HG02943 (cell line): ENCODE data around the gene SLC23A1.
"Not testable (repeated sequence)": the region's sequence is repeated elsewhere in the genome, so short reads cannot be mapped to it uniquely, and the experiment has no call there.

Source experiments
- ATAC-seq: cut with Tn5 transposase; IDR thresholded peaks from one replicate; pipeline ENCODE4 v1.9.1; 2021; ENCODE audit warnings: mild to moderate bottlenecking, low read depth, moderate library complexity; ENCODE audit not compliant: unreplicated experiment

Gene SLC23A1

DNA sequence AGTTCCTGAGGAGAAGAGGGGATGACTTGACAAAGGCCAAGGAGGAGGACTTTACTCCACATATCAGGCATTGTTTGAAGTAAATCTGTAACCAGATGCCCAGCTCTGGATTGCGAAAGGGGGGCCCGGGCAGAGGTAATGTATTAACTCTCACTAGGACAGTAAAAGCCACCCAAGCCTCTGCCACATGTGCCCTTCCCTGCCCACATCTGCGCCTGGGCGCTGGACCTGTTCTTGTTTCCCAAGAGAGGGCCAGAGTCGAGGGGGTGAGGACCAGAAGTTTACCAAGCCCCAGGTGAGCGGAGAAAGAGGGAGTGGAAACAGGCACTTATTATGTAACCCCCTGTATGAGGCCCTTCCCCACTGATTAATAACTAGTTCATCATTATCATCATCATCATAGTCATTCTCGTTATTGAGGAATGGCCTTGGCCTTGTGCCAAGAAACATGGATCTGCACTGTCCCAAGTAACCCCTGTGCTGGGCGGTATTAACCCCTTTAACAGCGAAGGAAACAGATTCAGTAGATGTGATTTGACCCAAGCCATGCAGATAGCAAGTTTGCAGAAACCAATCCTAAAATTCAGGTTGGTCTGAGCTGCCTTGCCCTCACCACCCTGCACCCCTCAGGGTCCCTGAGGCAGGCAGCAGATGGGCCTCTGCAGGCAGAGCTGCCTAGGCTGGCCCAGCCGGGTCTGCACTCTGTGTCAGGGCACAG, at the start of gene SLC23A1:
Gene SLC23A1 (minus strand): TSS at position 23 of the 718 bp plus-strand sequence. CDS start 44 bp downstream, outside the sequence.
- no peak for ATAC-seq

DNA sequence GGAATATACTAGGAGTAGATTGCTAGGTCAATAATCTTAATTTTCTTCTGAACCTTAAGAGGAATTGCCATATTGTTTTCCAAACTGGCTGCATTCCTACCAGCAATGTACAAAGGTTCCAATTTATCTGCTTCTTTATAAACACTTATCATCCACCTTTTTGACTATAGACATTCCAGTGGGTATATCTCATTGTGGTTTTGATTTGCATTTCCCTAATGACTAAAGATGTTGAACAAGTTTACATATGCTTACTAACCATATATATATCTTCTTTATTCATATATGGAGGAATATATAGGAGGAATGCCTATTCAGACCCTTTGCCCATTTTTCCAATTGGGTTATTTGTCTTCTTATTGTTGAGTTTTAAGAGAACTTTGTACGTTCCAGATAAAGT, 48.6 kb upstream of the SLC23A1 start:
- ATAC-seq: no peak

DNA sequence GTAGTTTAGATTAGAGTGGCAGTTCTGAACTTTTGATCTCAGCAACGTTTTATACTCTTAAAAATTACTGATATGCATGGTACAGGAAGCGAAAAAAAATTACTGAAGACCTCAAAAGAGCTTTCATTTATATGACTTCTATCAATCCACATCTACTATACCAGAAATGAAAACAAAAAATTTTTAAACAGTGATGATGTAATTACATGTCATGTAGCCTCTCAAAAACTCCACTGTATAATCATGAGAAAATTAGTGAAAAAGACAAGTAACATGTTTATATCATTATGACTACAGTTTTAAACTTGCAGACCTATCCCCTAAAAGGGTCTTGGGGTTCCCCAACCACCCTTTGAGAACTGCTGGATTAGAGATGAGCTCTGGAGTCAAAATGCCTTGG, 46.9 kb upstream of the SLC23A1 start:
- no peak for ATAC-seq

DNA sequence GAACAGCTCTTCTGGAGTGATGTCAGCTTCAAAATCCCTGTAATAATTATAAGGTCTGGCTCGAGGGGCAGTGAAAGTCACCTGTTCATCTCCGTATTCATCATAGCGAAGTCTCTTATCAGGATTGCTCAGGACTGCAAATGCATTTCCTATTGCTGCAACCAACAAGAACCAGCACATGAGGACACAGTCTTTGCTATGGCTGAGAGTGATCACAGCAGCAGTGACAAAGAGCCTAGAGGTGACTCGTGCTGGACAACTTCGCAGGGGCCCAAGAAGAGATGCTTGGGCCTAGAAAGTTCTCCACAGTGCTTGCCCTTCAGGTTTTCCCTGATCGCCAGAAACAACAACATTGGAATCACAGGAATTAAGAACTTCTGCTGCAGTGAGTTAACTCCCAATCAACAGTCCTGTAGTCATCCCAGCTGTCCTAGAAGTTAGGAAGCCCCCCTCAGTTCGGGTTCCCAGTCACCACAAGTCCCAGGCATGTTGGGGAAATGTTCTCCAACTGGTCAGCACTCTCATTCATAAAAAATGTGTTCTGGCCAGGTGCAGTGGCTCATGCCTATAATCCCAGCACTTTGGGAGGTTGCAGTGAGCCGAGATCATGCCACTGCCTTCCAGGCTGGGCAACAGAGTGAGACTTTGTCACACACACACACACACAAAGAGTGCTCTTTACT, 43.2 kb upstream of the SLC23A1 start:
- ATAC-seq: no peak

DNA sequence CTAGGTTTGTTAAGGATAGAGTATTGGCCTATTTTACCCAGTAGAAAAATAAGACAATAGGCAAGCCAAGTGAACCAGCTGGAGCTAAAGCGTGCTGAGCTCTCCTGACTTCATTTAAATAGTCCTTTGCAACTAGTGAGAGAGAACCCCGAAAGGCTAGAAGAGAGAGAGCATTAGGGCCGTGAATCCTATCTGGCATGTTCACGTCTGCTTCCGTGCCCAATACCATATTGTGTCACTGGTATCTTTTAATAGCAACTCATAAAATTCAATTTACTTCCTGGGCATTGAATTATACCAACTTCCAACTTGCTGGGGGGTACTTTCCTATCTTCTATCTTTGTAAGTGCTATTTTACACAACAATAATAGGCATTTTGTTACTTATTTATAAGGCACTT, 42.4 kb upstream of the SLC23A1 start:
- ATAC-seq: no peak

DNA sequence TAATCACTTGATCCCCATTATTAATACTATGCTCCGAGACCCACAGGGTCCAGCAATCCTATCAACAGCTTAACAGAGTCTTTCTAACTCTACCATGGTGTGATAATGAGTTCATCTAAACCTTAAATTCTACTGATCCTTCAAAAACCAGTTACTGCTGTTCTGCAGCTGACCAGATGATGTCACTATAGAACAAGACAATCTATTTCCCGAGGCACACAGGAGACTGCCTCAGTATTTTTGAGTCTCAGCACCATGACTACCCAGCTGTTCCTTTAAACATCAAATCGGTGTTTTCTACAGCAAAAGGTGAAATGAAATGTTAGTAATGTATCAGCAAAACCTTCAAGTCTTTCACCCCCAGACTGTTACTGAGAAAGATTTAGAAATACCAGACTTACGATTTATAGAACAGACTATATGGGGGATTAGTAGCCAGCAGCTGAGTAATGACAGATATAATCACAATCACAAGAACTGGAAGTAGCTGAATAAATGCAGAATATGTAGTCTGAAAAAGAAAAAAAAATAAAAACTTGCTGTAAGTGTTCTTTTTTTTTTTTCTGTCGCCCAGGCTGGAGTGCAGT, 39.3 kb upstream of the SLC23A1 start:
- no peak for ATAC-seq

DNA sequence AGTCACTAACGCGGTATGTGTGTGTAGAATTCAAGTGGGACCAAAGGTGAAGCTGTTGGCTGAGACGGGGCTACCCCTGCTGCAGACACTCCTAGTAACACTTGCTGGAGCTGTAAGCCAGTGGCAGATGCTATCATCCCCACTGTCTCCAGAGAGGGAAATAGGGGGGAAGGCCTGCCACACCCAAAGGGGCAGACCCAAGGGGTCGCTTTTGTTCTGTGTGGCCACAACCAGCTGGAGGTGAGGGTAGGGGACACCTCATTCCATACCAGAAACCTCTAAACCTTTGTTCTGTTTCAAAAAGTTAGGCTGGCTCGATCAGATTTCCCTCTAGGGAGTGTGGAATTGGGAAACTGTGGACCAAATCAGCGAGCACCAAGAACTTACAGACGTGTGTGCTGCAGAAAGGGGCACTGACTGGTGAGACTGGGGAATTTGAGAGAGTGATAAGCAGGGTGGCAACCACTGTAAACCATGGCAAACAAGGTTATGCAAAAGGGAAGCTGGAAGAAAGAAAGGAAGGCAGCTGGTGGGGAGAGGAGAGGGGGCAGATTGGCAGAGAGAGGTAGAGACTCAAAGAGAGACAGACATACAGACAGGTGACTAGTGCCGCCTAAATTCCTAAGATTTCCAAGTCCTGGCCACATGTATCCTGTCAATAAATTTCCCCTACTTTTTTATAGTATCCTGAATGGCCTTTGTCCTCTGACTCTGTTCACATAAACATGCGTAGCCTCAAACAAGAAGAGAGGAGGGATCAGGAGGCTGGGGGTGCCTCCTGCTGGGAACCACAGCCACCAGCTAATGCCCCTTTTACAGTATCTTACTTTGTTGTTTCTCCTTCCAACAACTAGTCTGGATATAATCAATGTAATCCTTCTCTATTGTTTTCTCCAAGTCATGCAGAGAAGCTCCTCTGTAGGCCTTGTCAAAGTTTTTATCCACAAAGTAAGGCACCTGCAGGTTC, 36.4 kb upstream of the SLC23A1 start:
- ATAC-seq: no peak

DNA sequence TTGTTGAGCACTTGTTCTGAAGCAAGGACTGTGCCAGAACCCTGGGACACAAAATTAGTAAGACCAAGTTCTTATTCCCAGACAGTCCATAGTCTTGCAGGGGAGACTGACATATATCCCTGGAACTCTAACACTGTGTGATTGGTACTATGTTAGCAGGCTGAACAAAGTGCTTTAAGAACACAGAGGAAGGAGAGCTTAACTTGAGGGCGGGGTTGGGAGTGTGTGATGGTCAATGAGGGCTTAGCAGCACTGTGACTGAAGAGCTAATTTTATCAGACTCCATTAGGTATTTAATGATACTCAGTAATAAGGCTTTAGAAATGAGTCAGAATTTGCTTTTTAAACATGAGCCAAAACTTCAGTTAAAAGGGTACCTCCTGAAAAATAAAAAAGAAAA, 35.7 kb upstream of the SLC23A1 start:
- ATAC-seq: no peak

DNA sequence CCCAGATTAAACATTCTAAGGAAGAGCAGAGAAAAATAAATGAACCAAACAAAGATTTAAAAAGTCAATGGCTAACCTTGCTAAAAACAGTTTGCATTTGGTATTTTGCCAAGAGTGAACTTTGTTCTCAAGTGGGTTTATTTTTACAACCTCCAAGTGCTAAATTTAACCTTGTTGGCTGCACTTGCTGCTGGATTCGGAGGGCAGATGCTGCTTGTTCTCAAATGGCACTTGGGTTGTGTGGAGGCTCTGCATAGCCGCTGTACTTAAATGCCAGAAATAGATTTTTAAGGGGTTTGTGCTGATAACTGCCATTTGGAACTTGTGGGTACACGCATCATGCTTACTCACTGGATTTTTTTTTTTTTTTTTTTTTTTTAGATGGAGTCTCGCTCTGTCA, 34.1 kb upstream of the SLC23A1 start:
- ATAC-seq: no peak

DNA sequence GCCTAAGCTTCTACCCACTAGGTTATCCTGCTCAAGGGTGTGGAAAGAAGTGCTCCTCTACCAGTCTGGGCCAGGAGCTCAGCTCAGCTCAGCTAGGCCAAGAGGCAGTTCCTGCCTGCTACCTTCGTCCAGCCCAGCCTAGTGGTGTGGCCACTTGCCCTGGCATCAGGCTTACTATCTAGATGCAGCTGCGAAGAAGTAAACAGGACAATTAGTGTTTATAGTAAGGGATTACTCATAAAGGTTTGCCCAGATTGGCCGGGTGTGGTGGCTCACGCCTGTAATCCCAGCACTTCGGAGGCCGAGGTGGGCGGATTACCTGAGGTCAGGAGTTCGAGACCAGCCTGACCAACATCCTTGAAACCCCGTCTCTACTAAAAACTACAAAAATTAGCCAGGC, 33.6 kb upstream of the SLC23A1 start:
- no peak for ATAC-seq

DNA sequence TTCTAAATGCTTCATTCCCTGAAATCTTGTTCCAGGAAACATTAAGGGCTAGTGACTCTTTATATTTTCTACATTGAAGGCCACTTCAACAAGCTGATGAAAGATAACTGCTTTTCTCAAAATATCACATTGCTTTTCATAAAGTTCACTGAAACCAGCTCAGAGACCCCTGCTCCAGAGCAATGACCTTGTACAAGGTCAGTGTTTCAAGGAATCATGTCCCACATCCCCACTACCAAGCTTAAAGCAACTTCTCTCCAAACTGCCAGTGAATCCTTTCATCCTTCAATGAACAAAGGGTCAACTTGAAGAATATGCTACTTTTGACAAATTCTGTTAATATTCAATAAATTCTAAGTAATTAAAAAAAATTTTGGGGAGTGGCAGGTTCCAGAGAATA, 32.8 kb upstream of the SLC23A1 start:
- ATAC-seq: no peak

DNA sequence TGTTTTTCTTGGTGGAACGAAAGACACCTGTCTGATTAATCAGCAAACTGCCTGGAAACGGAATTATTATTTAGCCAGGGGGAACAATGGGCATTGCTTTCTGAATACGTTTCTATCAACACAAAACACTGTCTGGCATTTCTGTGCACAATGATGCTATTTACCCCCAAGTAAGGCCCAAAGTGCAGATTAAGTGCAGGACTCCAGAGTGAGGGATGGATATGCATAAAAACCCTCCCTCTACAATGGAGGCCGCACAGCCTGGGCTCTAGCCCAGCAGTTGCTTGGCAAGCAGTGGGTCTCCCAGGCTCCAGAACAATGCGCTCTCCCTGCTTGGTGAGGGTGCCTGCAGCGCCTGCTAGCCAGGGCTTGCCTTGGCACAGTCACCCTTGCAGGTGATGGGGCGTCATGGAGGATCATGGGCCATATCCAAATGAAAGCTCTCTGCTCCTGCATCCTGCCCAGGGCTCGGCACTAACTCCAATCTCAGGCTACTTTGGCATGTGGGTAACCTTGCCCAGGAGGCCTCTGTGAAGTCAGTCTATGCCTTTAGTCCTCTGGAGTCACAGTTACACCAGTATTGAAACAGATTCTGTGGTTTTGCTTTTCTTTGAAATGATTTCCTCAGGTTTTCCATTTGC, 32.2 kb upstream of the SLC23A1 start:
- no peak for ATAC-seq

DNA sequence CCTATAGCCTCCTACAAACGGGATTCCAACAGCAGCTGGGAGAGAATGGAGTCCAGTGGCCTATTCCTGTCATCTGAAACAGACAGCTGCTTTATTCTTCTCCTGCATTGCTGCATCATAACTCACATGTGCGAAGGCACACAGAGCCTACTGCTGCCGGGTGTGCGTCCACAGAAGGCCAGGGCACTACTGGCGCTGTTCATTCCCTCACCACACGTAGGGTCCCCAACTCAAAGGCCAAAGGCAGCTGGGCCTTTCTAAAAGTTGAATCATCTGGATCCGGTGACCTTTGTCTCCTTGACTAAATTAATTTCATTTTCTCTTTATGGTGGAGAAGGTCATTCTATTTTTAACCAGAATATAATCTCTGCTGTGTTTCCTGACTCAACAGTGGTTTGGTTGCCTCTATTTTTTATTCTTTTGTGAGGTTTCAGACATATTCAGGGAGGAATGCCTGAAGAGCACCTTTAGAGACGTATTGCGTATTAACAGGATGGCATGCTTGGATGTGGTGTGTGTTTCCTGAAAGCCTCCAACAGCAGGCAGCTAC, 31.6 kb upstream of the SLC23A1 start:
- no peak for ATAC-seq

DNA sequence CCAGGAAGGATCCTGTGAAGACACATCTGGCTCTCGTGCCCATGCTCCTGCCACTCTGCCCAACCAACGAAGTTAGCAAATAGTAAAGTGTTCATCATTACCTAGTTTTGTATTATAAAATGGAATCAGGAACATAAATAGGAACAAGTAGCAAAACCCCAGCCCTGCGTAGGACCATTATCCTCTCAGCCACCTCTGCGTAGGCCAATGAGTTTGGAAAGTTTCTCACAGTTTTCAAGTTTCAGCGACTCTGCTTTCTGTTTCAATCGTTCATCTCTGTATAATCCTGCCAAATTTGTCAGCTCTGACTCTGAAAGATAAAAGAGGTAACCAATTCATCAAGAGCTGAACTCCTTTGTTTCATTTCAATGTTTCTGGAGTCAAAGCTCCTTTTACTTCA, 30.9 kb upstream of the SLC23A1 start:
- ATAC-seq: no peak

DNA sequence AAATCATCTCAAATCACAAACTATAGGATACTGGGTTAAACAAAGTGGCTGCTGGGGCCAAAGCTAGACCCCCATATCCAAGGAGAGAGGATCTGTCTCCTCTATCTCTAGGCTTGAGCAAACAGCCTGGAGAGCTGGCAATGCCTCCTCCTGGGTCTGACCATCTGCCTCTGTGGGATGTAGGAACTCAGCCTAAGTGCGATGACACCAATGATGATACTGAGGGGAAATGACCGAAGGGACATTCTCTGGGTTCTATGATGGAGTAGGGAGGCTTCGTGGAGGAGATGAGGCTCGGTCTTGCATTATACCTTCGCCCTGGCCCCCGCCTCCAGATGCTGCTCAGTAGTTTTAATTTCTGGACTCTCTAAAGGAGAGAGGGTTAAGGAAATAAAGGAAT, 30.1 kb upstream of the SLC23A1 start:
- no peak for ATAC-seq

DNA sequence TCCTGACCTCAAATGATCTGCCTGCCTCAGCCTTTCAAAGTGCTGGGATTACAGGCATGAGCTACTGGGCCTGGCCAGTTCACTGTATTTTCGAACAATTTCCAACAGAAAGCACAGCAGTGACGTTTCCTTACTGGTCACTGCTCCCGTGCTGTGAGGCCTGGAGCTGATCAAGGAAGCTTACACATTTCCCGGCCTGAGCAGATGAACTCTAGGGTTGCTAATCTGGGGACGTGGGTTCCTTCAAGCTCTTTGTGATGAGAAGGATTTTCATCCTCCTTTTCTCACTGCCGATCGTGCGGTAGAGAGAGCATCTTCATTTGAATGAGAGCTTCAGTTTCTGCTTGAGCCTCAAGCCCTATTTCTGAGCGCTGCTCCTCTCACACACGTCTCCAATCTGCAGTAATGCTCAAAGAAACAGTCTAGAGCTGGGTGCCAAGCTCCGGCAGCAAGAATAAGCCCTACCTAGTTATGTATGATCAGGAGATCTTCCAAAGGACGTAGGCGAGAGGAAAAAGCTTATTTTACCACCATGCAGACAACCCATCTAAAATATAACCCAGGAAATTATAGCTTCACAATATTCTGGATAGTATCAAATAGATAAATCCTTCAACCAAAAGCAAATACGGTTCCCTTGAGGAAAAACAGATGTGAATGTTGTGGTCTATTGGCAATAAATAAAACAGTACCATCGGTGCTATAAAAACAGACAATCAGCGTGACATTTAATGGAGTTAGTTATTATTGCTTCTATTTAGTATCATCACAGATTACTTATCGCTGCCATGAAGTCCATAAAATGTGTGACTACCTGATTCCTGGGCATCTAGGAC, 28.1 kb upstream of the SLC23A1 start:
- no peak for ATAC-seq

DNA sequence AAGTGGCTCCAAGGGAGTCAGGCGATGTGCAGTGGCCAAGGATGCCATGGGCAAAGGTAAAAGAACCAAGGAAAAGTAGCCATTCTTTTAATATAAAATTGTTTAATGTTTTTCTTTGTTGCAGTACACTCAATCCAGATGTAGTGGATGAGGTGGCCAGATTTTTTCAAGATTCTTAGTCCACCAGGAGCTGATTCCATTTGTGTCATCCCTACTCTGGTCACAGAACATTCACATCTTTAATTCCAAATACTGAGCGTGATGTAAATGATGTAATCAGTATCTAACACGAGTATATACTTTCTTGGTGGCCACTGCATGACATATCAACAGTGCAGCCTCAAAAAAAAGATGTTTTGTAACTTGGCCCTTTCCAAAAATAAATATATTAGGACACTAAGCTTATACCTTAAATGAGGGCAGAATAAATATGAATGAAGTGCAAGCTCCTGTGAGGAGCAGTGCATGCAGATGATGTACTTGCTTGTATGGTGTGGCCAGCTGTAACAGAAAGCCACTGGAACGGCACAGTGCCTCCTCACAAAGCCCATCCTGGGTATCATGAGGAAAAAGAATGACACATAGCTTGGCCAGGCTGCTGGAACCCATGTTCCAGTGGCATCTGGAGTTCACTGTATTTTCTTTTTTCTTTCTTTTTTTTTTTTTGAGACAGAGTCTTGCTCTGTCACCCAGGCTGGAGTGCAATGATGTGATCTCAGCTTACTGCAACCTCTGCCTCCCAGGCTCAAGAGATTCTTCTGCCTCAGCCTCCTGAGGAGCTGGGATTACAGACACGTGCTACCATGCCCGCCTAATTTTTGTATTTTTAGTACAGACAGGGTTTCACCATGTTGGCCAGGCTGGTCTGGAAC, 27.3 kb upstream of the SLC23A1 start:
- no peak for ATAC-seq

DNA sequence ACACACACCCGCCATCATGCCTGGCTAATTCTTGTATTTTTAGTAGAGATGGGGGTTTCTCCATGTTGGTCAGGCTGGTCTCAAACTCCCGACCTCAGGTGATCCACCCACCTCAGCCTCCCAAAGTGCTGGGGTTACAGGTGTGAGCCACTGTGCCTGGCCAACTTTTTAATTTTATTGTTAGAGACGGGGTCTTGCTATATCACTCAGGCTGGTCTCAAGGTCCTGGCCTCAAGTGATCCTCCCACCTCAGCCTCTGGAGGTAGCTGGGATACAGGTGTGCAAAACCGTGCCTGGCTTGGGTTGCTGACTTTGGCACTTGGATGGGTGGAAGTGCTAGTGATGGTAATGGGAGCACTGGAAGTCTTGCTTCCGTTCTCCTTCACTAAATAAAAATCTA, 26.0 kb upstream of the SLC23A1 start:
- ATAC-seq: not testable (repeated sequence)
